Naive B cell (primary cell): ENCODE data around the gene TCERG1. TPM values are rescaled to one million over a fixed set of nuclear protein-coding genes. Genes with fewer than 3 reads are reported as not detected.
"Not testable (repeated sequence)": the region's sequence is repeated elsewhere in the genome, so short reads cannot be mapped to it uniquely, and the experiment has no call there.

Source experiments
- ATAC-seq, 2 donors: fragments of 150-1000 bp; cut with Tn5 transposase; 2 replicates each; pipeline ENCODE4 v1.10.0; 2021; ENCODE audit warnings: low read depth in 2 of 2, mild to moderate bottlenecking in 2 of 2, moderate library complexity in 2 of 2
- DNase-seq: peaks from one replicate; pipeline ENCODE4 v3.0.0; 2022
- H3K27ac Mint-ChIP-seq, 6 donors: one replicate each; pipeline ENCODE4 v1.8.0; 2020 to 2022; ENCODE audit warnings: mild to moderate bottlenecking in 6 of 6, mixed read lengths in 6 of 6, moderate library complexity in 5 of 6, inconsistent platforms in 2 of 6
- H3K27me3 Mint-ChIP-seq, 3 donors: one replicate each; pipeline ENCODE4 v1.8.0; 2021 to 2022; ENCODE audit warnings: mixed read lengths in 3 of 3, mild to moderate bottlenecking in 1 of 3
- H3K36me3 Mint-ChIP-seq, 2 donors: one replicate each; pipeline ENCODE4 v1.8.0; 2020 to 2022; ENCODE audit warnings: mixed read lengths in 2 of 2, inconsistent platforms in 1 of 2, mild to moderate bottlenecking in 1 of 2
- H3K4me1 Mint-ChIP-seq, 3 donors: one replicate each; pipeline ENCODE4 v1.8.0; 2020 to 2022; ENCODE audit warnings: mixed read lengths in 3 of 3, inconsistent platforms in 1 of 3, mild to moderate bottlenecking in 1 of 3, moderate library complexity in 1 of 3
- H3K4me3 Mint-ChIP-seq, 8 donors: one replicate each; pipeline ENCODE4 v1.8.0; 2020 to 2022; ENCODE audit warnings: mild to moderate bottlenecking in 8 of 8, mixed read lengths in 8 of 8, moderate library complexity in 8 of 8, inconsistent platforms in 2 of 8
- H3K9me3 Mint-ChIP-seq, 7 donors: one replicate each; pipeline ENCODE4 v1.8.0; 2020 to 2022; ENCODE audit warnings: mixed read lengths in 7 of 7, mild to moderate bottlenecking in 5 of 7, inconsistent platforms in 2 of 7, moderate library complexity in 1 of 7
- polyA plus RNA-seq, 6 donors: library from polyadenylated mRNA; unstranded; fragments of 300-500 nt; fragmentation: Illumina TruSeq; gene quantifications; one replicate each; pipeline ENCODE4 v1.2.3, GENCODE V29; 2021; ENCODE audit warnings: low read depth in 6 of 6

Gene TCERG1
- polyA plus RNA-seq, 6 donors from 2014 or later, result 22.0 to 62.2 (median 44.3) TPM

DNA sequence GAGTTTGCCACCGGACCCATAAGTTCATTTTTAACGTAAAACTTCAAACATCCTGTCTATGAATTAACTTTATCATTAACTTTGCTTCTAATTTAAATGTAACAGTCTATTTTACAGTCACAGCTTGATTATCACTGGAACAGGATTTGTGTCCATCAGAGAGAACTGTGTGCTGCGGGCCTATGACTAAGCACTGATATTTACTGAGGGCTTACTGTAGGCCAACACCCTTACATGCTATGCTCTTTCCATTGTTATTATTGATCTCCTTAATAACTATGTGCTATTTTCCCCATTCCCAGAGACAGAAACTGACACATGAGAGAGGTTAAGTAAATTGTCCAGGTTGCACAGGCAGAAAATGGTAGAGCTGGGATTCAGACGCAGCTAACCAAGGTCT is 92.8 kb downstream of the TCERG1 start:
- Mint-ChIP-seq H3K4me1 (no peaks in the 10 kb centered on the region), H3K27ac (no peak overlapping the region), H3K4me3 (no peak overlapping the region), H3K9me3 (no peaks in the 10 kb centered on the region), H3K36me3 (no peaks in the 10 kb centered on the region), H3K27me3 (peaks cover 13 to 18% (median 18%) of the 10 kb centered on the region in 3 donors)
- no peak for ATAC-seq
- no peak for DNase-seq

- Mint-ChIP-seq H3K4me3 (no peak overlapping the region), H3K27me3 (peaks cover 13 to 18% (median 18%) of the 10 kb centered on the region in 3 donors), H3K9me3 (no peaks in the 10 kb centered on the region), H3K27ac (no peak overlapping the region), H3K36me3 (no peaks in the 10 kb centered on the region), H3K4me1 (no peaks in the 10 kb centered on the region)
- ATAC-seq (no peak), DNase-seq (no peak)
Measured at GRCh38 chr5:146540414-146540813, 93.3 kb downstream of the TCERG1 start.

DNA sequence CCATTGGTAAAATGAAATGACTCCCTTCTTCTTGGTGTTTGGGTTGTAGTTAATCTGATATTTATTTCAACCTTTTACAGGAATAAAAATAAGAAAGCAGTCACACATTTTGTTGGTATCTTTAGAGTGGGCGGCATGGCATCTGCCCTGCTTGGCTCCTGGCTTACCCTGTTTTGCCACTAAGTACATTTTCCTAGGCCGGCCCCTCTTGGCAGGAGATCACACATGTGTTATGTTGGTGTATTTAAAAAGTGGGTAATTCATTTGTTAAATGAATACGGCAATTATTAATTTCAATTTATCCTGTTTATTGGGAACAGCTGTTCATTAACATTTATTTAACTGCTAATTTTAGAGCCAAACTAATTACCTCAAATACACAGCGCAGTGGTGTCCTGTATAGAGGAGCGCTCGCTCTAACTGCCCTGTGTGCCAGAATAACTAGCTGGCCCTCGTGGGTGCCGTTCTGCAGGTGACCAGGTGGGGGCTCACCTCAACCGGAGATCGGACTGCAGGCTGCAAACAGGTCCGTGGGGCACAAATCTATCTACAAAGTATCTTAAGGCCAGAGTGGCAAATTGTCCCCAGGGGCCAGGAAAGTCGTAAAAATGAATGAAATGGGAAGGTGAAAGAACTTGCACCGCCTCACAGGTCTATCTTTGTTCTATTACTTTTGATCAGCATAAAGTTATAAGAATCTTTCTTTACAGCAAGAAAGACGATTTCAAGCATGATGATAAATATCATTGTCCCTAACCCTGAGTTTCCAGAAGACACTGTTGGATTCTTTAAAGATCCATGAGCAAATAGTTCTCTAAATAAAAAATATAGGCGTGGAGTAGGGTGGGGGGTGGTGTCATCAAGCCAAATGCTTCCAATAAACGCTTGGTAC is 95.1 kb downstream of the TCERG1 start:
- ATAC-seq (peak; percentile 54 to 55), DNase-seq (peak; percentile 25)
- Mint-ChIP-seq H3K4me1 (no peaks in the 10 kb centered on the region), H3K4me3 (no peak overlapping the region), H3K27ac (peak overlapping the region in 1 of 6 donors; percentile 46), H3K9me3 (no peaks in the 10 kb centered on the region), H3K27me3 (peaks cover 10 to 18% (median 12%) of the 10 kb centered on the region in 3 donors), H3K36me3 (no peaks in the 10 kb centered on the region)

GRCh38 chr5:146544232-146544631 is 97.1 kb downstream of the TCERG1 start:
- DNase-seq, result no peak
- H3K4me1 Mint-ChIP-seq, result no peaks in the 10 kb centered on the region

GRCh38 chr5:146548781-146549449 is 101.8 kb downstream of the TCERG1 start:
- no peaks in the 10 kb centered on the region for H3K4me1 Mint-ChIP-seq
- DNase-seq, result no peak
- no peak for ATAC-seq
- no peak overlapping the region for H3K4me3 Mint-ChIP-seq
- H3K9me3 Mint-ChIP-seq, result no peaks in the 10 kb centered on the region
- no peaks in the 10 kb centered on the region for H3K36me3 Mint-ChIP-seq
- H3K27ac Mint-ChIP-seq, result no peak overlapping the region
- peaks cover 8 to 20% (median 12%) of the 10 kb centered on the region in 3 donors for H3K27me3 Mint-ChIP-seq

More at GRCh38 chr5:146544232-146544631, 97.1 kb downstream of the TCERG1 start:
- ATAC-seq, result no peak
- Mint-ChIP-seq H3K4me3 (no peak overlapping the region), H3K9me3 (no peaks in the 10 kb centered on the region), H3K27ac (no peak overlapping the region), H3K36me3 (no peaks in the 10 kb centered on the region), H3K27me3 (peaks cover 12 to 21% (median 19%) of the 10 kb centered on the region in 3 donors)

DNA sequence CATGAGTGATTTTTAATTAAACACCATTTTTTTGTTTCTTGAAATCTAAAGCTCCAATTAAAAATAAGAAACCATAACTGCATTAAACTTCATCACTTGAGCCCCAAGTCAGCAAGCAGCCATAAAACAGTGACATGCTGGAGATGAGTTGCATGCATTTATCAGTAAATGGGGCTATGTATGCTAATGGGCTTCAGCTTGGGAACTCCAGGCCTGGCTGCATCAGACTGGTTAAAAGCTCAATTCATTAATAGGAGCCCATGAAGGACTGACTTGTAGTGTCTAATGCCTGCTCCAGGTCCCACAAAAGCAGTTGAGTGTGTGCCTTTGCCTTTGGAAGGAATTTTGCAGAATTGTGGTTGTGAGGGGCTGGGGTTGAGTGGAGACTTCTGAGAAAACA is 102.5 kb downstream of the TCERG1 start:
- Mint-ChIP-seq H3K36me3 (no peaks in the 10 kb centered on the region), H3K9me3 (no peaks in the 10 kb centered on the region), H3K4me3 (no peak overlapping the region), H3K4me1 (no peaks in the 10 kb centered on the region), H3K27me3 (peaks cover 8 to 20% (median 17%) of the 10 kb centered on the region in 3 donors), H3K27ac (no peak overlapping the region)
- DNase-seq (no peak), ATAC-seq (no peak)

GRCh38 chr5:146553446-146553845 is 106.3 kb downstream of the TCERG1 start:
- Mint-ChIP-seq H3K27me3 (peaks cover 8 to 15% (median 14%) of the 10 kb centered on the region in 3 donors), H3K9me3 (peaks cover 0 to 7% (median 2%) of the 10 kb centered on the region in 7 donors), H3K36me3 (no peaks in the 10 kb centered on the region), H3K4me1 (no peaks in the 10 kb centered on the region), H3K4me3 (no peak overlapping the region), H3K27ac (no peak overlapping the region)
- DNase-seq (no peak), ATAC-seq (no peak)

- H3K27ac Mint-ChIP-seq, ATAC-seq, H3K27me3 Mint-ChIP-seq, H3K4me3 Mint-ChIP-seq, DNase-seq, H3K4me1 Mint-ChIP-seq, H3K9me3 Mint-ChIP-seq, H3K36me3 Mint-ChIP-seq: not testable (repeated sequence)
Measured at GRCh38 chr5:146556884-146557283, 109.8 kb downstream of the TCERG1 start.

DNA sequence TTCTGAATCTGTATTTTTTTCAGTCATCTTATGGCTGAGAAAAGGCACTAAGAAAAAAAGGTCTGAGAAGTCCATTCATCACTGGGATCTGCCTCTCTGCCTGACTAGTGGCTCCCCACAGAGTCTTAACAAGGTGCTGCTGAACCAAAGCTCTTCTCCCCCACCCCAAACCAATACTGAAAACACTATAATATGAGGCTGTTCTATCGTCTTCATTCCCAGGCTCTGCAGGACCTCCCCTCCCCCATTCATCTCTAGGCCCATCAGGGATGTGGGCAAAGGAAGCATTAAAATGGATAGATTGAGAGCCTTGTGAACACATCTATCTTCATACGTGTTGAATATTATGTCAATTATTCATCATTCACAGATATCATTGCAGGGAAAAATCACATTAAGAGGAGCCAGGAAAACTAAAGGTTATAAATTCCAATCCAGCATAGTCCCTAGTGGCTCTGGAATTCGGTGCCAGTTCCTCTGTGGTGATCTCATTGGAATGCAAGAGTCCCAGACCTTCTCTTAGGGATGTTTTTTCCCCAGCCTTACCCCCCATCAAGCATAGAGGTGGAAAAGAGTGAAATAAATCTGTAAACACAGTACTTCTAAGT is 113.2 kb downstream of the TCERG1 start:
- no peak for ATAC-seq
- H3K27ac Mint-ChIP-seq, result peak overlapping the region in 1 of 6 donors; percentile 80

More for the DNA sequence above, 113.2 kb downstream of the TCERG1 start:
- no peaks in the 10 kb centered on the region for H3K36me3 Mint-ChIP-seq
- H3K4me1 Mint-ChIP-seq, result no peaks in the 10 kb centered on the region
- H3K27me3 Mint-ChIP-seq, result no peaks in the 10 kb centered on the region
- DNase-seq, result no peak
- H3K9me3 Mint-ChIP-seq, result peaks cover 0 to 7% (median 2%) of the 10 kb centered on the region in 7 donors
- peak overlapping the region in 1 of 8 donors; percentile 47 for H3K4me3 Mint-ChIP-seq

Other genes starting within 250 kb of the TCERG1 start
- 1 to 10 TPM; 6.1 to 9.4 (median 8.0) TPM for gene RBM27, start 243.7 kb upstream of the TCERG1 start, polyA plus RNA-seq
- not detected for gene POU4F3, start 108.5 kb upstream of the TCERG1 start, polyA plus RNA-seq
- not detected for gene GPR151, start 68.9 kb downstream of the TCERG1 start, polyA plus RNA-seq